HepG2 (cell line): ENCODE data around the gene NELL1.

ENCODE experiments used
- ATF2 ChIP-seq: sonication (generic); formaldehyde crosslinking; IDR thresholded peaks from 2 replicates; pipeline ENCODE4 v1.4.0; 2020; ENCODE audit warnings: missing genetic modification reagents
- ATF3 ChIP-seq: sonication (generic); formaldehyde crosslinking; IDR thresholded peaks from 2 replicates; pipeline ENCODE4 v1.4.0; 2020; ENCODE audit warnings: missing genetic modification reagents
- CTCF ChIP-seq: sonication (generic); formaldehyde crosslinking; IDR thresholded peaks from 2 replicates; pipeline ENCODE4 v1.5.0; 2020; ENCODE audit warnings: mild to moderate bottlenecking, missing genetic modification reagents, moderate library complexity
- JUN ChIP-seq: sonication (generic); formaldehyde crosslinking; IDR thresholded peaks from 2 replicates; pipeline ENCODE4 v1.4.0; 2020; ENCODE audit warnings: mild to moderate bottlenecking, missing genetic modification reagents
- POLR2A ChIP-seq, 2 experiments: IDR thresholded peaks; 2 replicates each; pipeline ENCODE4 v1.6.1; 2011; ENCODE audit warnings: low read depth in 2 of 2, low read length in 2 of 2, mild to moderate bottlenecking in 1 of 2, moderate library complexity in 1 of 2; ENCODE audit not compliant: insufficient read depth in 1 of 2
- YY1 ChIP-seq: IDR thresholded peaks from 2 replicates; pipeline ENCODE4 v1.6.1; 2011; ENCODE audit warnings: low read length, low read depth, moderate library complexity, mild to moderate bottlenecking; ENCODE audit not compliant: insufficient read depth, insufficient replicate concordance
- ZNF142 ChIP-seq: sonication (generic); formaldehyde crosslinking; IDR thresholded peaks from 2 replicates; pipeline ENCODE4 v1.4.0; 2020; ENCODE audit warnings: missing genetic modification reagents
- ZNF501 ChIP-seq: sonication (generic); formaldehyde crosslinking; IDR thresholded peaks from 2 replicates; pipeline ENCODE4 v1.5.1; 2020; ENCODE audit warnings: mild to moderate bottlenecking, moderate library complexity, missing genetic modification reagents
- ZSCAN29 ChIP-seq: sonication (generic); formaldehyde crosslinking; conservative IDR thresholded peaks from 2 replicates; pipeline ENCODE4 v1.4.0; 2020; ENCODE audit warnings: mild to moderate bottlenecking, missing genetic modification reagents

GRCh38 chr11:20844630-20845029, 175.2 kb downstream of the NELL1 start:
- TF ChIP-seq CTCF (CRISPR knock-in tag): no peak
- no peak for TF ChIP-seq JUN (CRISPR knock-in tag)
- no peak for TF ChIP-seq ZNF501 (CRISPR knock-in tag)
- TF ChIP-seq ATF3 (CRISPR knock-in tag): no peak
- TF ChIP-seq POLR2A (IDR thresholded peaks at IDR 0.05; ENCODE audit: insufficient read depth in 1 of 2, low read depth in 2 of 2, low read length in 2 of 2): no peak
- TF ChIP-seq ZSCAN29 (CRISPR knock-in tag): no peak
- TF ChIP-seq ZNF142 (CRISPR knock-in tag): no peak
- TF ChIP-seq ATF2: no peak
- no peak for TF ChIP-seq YY1
